Gastroesophageal sphincter (tissue), 4 donors: Measurements from ENCODE around the gene VPS35. TPM values are rescaled to one million over a fixed set of nuclear protein-coding genes. Genes with fewer than 3 reads are reported as not detected.

Source experiments
- ATAC-seq: fragments of 150-250 bp; one replicate; pipeline ENCODE4 v1.9.1; 2016; ENCODE audit warnings: mild to moderate bottlenecking, moderate library complexity
- H3K27ac ChIP-seq, 4 donors: fragments of 200-600 bp; sonication (generic) in 3 of 4; 1 replicate in 3 of 4; 2 replicates in 1 of 4; pipeline ENCODE4 v1.5.1; 2016 to 2019
- H3K27me3 ChIP-seq: fragments of 200-600 bp; sonication (generic); one replicate; pipeline ENCODE4 v1.5.1; 2019
- H3K36me3 ChIP-seq, 2 donors: fragments of 200-600 bp; sonication (generic); one replicate each; pipeline ENCODE4 v1.5.1; 2019; ENCODE audit warnings: control low read depth in 1 of 2
- H3K4me1 ChIP-seq, 3 donors: fragments of 200-600 bp; sonication (generic); 1 replicate in 2 of 3; 2 replicates in 1 of 3; pipeline ENCODE4 v1.5.1; 2016 to 2019; ENCODE audit warnings: control low read depth in 2 of 3
- H3K4me3 ChIP-seq, 2 donors: fragments of 200-600 bp; sonication (generic); one replicate each; pipeline ENCODE4 v1.5.1; 2019; ENCODE audit warnings: mild to moderate bottlenecking in 1 of 2, moderate library complexity in 1 of 2
- H3K9me3 ChIP-seq, 3 donors: fragments of 200-600 bp; sonication (generic); one replicate each; pipeline ENCODE4 v1.5.1; 2017 to 2019; ENCODE audit warnings: control low read depth in 2 of 3
- CTCF ChIP-seq, 4 experiments: fragments of 200-600 bp in 2 of 4; fragments of 450-650 bp in 2 of 4; sonication (generic) in 1 of 4; IDR thresholded peaks; one replicate each; pipeline ENCODE4 v1.5.1; 2017 to 2019; ENCODE audit warnings: antibody characterized with exemption in 4 of 4, mild to moderate bottlenecking in 2 of 4, moderate library complexity in 2 of 4
- EP300 ChIP-seq: sonication (generic); formaldehyde crosslinking; IDR thresholded peaks from one replicate; pipeline ENCODE4 v1.6.1; 2017; ENCODE audit warnings: antibody characterized with exemption, mild to moderate bottlenecking
- POLR2A ChIP-seq, 2 donors: fragments of 450-650 bp; IDR thresholded peaks; one replicate each; pipeline ENCODE4 v1.6.1; 2017; ENCODE audit warnings: antibody characterized with exemption in 2 of 2, mild to moderate bottlenecking in 2 of 2, moderate library complexity in 1 of 2
- POLR2AphosphoS5 ChIP-seq: sonication (generic); formaldehyde crosslinking; IDR thresholded peaks from one replicate; pipeline ENCODE4 v1.6.1; 2017; ENCODE audit warnings: antibody characterized with exemption
- WGBS, 2 donors: methylation state at CpG; one replicate each; pipeline ENCODE4 v1.1.5; 2018; ENCODE audit warnings: low coverage in 1 of 2; 5-methylcytosine and 5-hydroxymethylcytosine counted together
- total RNA-seq, 4 donors: library from RNA; depleted of rRNA; stranded (reverse); fragments of >200 nt; gene quantifications; one replicate each; pipeline ENCODE4 v1.1.0, GENCODE V29; 2016

The VPS35 gene
- total RNA-seq, 4 donors from 2014 or later = 76.6 to 119 (median 91.7) TPM

- H3K36me3 ChIP-seq = no peaks in the 10 kb centered on the region
- WGBS, 2 donors = 86% methylated on average over 10 of the region's 23 CpGs; no CpG with 5 or more reads in 1 of the 2 donors
- H3K4me1 ChIP-seq = no peaks in the 10 kb centered on the region
- no peak overlapping the region for H3K4me3 ChIP-seq
- ATAC-seq = no peak
- no peak for TF ChIP-seq CTCF (IDR thresholded peaks at IDR 0.05)
- no peak for TF ChIP-seq POLR2A (IDR thresholded peaks at IDR 0.05)
- no peak for TF ChIP-seq EP300
- TF ChIP-seq POLR2AphosphoS5 = no peak
- no peak overlapping the region for H3K27ac ChIP-seq
- H3K27me3 ChIP-seq = no peaks in the 10 kb centered on the region
- H3K9me3 ChIP-seq = no peaks in the 10 kb centered on the region
These were observed 42.9 kb upstream of the VPS35 start for GRCh38 chr16:46731691-46732555.

DNA sequence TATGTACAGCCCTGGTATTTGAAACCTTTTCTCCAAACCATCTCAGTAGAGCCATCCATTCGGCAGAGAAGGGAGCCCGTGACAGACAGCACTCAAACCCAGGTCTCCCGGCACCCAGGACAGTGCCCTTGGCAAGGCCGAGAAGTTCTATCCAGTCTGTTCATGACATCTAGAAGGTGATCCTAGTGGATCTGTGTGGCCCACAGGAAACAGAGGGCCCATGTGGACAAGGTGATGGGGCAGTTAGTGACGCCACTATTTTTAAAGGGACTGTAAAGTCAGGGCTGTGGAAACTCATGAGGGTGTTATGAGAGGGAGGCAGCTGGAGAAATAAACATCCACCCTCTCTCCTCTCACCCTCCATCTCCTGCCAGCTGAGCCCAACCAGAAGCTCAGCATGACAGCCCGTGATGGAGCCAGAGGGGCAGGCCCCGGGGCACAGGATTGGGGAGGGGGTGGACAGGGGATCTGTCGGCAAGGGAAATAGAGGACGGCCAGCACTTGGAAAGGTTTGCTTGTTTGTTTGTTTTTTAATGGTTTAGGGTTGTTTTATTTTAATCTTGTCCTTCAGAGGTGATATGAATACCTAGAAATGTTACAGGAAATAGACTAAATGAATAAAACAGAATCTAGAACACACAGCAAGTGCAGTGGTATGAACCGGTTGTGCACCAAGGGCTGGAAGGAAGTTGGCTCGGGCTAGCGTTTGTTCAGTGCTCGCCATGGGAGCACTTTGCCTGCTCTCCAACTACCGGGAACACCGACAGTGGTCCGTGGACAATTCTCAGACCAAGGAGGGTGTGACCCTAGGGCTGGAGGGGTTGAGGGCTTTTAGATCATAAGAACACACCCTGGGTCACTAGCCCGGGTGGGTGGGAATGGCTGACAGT is 42.1 kb upstream of the VPS35 start:
- no peaks in the 10 kb centered on the region for H3K36me3 ChIP-seq
- H3K4me3 ChIP-seq = no peak overlapping the region
- WGBS, 2 donors = 49 to 52% methylated on average over 7 to 10 of the region's 17 CpGs
- TF ChIP-seq POLR2AphosphoS5 (no peak), EP300 (no peak)
- no peaks in the 10 kb centered on the region for H3K27me3 ChIP-seq
- no peak for ATAC-seq
- no peaks in the 10 kb centered on the region for H3K4me1 ChIP-seq
- no peak overlapping the region for H3K27ac ChIP-seq
- H3K9me3 ChIP-seq = peaks cover 0 to 3% (median 0%) of the 10 kb centered on the region in 3 donors

DNA sequence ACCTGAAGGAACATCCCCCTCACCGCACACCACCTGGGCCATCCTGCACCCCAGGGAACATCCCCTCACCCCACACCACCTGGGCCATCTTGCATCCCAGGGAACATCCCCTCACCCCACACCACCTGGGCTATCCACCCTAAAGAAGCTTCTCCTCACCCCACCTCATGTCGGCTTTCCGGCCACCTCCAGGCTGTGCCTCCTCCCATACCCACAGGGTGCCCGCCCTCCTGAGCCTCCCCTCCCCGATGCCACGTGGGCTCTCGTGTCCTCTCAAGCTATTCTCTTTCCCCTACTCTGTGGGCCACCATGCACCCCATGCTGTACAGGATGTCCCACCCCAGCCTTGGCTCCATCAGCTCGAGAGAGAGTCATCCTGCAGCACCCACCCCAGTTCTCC is 41.1 kb upstream of the VPS35 start:
- peaks cover 0 to 9% (median 0%) of the 10 kb centered on the region in 3 donors for H3K9me3 ChIP-seq
- 89 to 94% methylated on average over 6 of the region's 8 CpGs for WGBS, 2 donors

GRCh38 chr16:46729326-46729995 is 40.5 kb upstream of the VPS35 start:
- Histone ChIP-seq H3K4me3 (no peak overlapping the region), H3K27me3 (no peaks in the 10 kb centered on the region), H3K27ac (no peak overlapping the region), H3K4me1 (no peaks in the 10 kb centered on the region), H3K9me3 (peaks cover 0 to 9% (median 0%) of the 10 kb centered on the region in 3 donors), H3K36me3 (no peaks in the 10 kb centered on the region)
- no peak for ATAC-seq
- WGBS, 2 donors = 62 to 93% methylated on average over 2 of the region's 7 CpGs
- TF ChIP-seq POLR2AphosphoS5 (no peak), CTCF (IDR thresholded peaks at IDR 0.05) (no peak), POLR2A (IDR thresholded peaks at IDR 0.05) (no peak), EP300 (no peak)

More for the DNA sequence above, 41.1 kb upstream of the VPS35 start:
- no peaks in the 10 kb centered on the region for H3K27me3 ChIP-seq
- H3K27ac ChIP-seq = no peak overlapping the region
- no peak overlapping the region for H3K4me3 ChIP-seq
- H3K4me1 ChIP-seq = no peaks in the 10 kb centered on the region
- no peaks in the 10 kb centered on the region for H3K36me3 ChIP-seq
- TF ChIP-seq POLR2AphosphoS5 (no peak), EP300 (no peak), CTCF (IDR thresholded peaks at IDR 0.05) (no peak), POLR2A (IDR thresholded peaks at IDR 0.05) (no peak)
- ATAC-seq = no peak

DNA sequence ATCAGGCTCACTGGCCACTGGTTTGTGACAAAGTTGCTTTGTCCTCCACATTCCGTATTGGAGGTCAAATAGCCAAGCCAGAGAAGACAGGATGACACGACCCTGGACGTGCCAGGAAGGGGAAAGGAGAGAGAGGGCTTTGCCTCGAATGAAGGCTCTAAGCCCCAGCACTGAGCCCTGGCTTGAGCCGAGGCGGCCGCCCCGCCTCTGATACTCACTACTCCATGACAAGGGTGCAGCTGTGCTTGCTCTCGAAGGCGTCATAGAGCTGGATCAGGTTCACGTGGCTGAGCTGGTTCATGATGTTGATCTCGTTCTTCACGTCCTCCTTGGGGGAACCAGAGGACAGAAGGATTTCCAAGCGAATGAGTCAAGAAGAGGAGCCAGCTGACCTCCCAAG is 39.8 kb upstream of the VPS35 start:
- Histone ChIP-seq H3K27ac (no peak overlapping the region), H3K27me3 (no peaks in the 10 kb centered on the region), H3K4me1 (no peaks in the 10 kb centered on the region), H3K9me3 (peaks cover 0 to 9% (median 0%) of the 10 kb centered on the region in 3 donors), H3K4me3 (no peak overlapping the region), H3K36me3 (no peaks in the 10 kb centered on the region)
- TF ChIP-seq POLR2AphosphoS5 (no peak), EP300 (no peak), POLR2A (IDR thresholded peaks at IDR 0.05) (no peak), CTCF (IDR thresholded peaks at IDR 0.05) (no peak)
- WGBS, 2 donors = 70% methylated on average over 13 of the region's 14 CpGs; no CpG with 5 or more reads in 1 of the 2 donors
- no peak for ATAC-seq
